Lung (tissue), 12 donors: Measurements from ENCODE around the gene UBQLNL. TPM values are rescaled to one million over a fixed set of nuclear protein-coding genes. Genes with fewer than 3 reads are reported as not detected.

ENCODE experiments used
- ATAC-seq: fragments of 200-7000 bp; cut with Tn5 transposase; one replicate; pipeline ENCODE4 v1.9.1; 2020; ENCODE audit warnings: moderate number of reproducible peaks; ENCODE audit not compliant: insufficient read depth, low FRiP score
- DNase-seq, 3 donors: peaks; one replicate each; pipeline ENCODE4 v3.0.0-alpha.2; 2013 to 2017
- H3K27ac ChIP-seq, 2 donors: one replicate each; pipeline ENCODE4 v1.5.1; 2013; ENCODE audit warnings: mild to moderate bottlenecking in 2 of 2, moderate library complexity in 2 of 2, control low read depth in 1 of 2, inconsistent platforms in 1 of 2, low read depth in 1 of 2, low read length in 1 of 2
- H3K27me3 ChIP-seq, 3 donors: one replicate each; pipeline ENCODE4 v1.5.1; 2013; ENCODE audit warnings: low read length in 2 of 3; ENCODE audit not compliant: control insufficient read depth in 3 of 3, insufficient read depth in 3 of 3
- H3K36me3 ChIP-seq, 4 donors: one replicate each; pipeline ENCODE4 v1.5.1; 2013; ENCODE audit warnings: low read length in 4 of 4, mild to moderate bottlenecking in 1 of 4, moderate library complexity in 1 of 4; ENCODE audit not compliant: control insufficient read depth in 4 of 4, insufficient read depth in 4 of 4
- H3K4me1 ChIP-seq, 5 donors: one replicate each; pipeline ENCODE4 v1.5.1; 2013; ENCODE audit warnings: low read length in 5 of 5, mild to moderate bottlenecking in 2 of 5, moderate library complexity in 1 of 5; ENCODE audit not compliant: control insufficient read depth in 5 of 5, insufficient read depth in 5 of 5
- H3K4me3 ChIP-seq: one replicate; pipeline ENCODE4 v1.5.1; 2013; ENCODE audit warnings: mild to moderate bottlenecking, control low read depth, moderate library complexity
- H3K9ac ChIP-seq, 2 donors: one replicate each; pipeline ENCODE4 v1.5.1; 2013; ENCODE audit warnings: low read length in 2 of 2, control low read depth in 1 of 2; ENCODE audit not compliant: insufficient read depth in 1 of 2
- H3K9me3 ChIP-seq, 4 donors: one replicate each; pipeline ENCODE4 v1.5.1; 2013; ENCODE audit warnings: low read length in 3 of 4, mild to moderate bottlenecking in 1 of 4, moderate library complexity in 1 of 4; ENCODE audit not compliant: control insufficient read depth in 4 of 4, insufficient read depth in 3 of 4
- CTCF ChIP-seq: IDR thresholded peaks from 2 replicates; pipeline ENCODE4 v1.5.1; 2012; ENCODE audit warnings: mild to moderate bottlenecking; ENCODE audit errors: control extremely low read depth, extremely low read depth
- WGBS, 2 donors: extraction: QIAGEN DNeasy Blood & Tissue Kit; methylation state at CpG; one replicate each; pipeline ENCODE4 v1.1.7; 2013; 5-methylcytosine and 5-hydroxymethylcytosine counted together
- polyA plus RNA-seq, 2 donors: library from polyadenylated mRNA; stranded (reverse); fragments of 200-250 nt; gene quantifications; one replicate each; pipeline ENCODE4 v1.2.1, GENCODE V29; 2013
- total RNA-seq, 2 donors: library from RNA; depleted of rRNA in 1 of 2; stranded (reverse); fragments of >200 nt in 1 of 2; gene quantifications; one replicate each; pipeline ENCODE4 v1.2.1, GENCODE V29; 2014 to 2021
- donor health status: control.
- donor health status: control.
- donor health status: Bipolar disorder and iron deficiency.
- donor health status: healthy.
- donor health status: DM: yes; HTN: yes; CAD: no.

The UBQLNL gene
- total and polyA plus RNA-seq, 4 donors = 0.16 to 0.85 (median 0.56) TPM

GRCh38 chr11:5548440-5548839, 31.9 kb upstream of the UBQLNL start, which contains the start of gene OR52H1:
Gene OR52H1, minus strand, starts transcription at chr11:5548540. Its CDS starts 3,035 bp downstream, at chr11:5545505.
- no peak for TF ChIP-seq CTCF
- 50 to 71% methylated on average over 1 of the region's 1 CpG for WGBS, 2 donors

GRCh38 chr11:5547982-5548381, 31.5 kb upstream of the UBQLNL start:
- Histone ChIP-seq H3K4me3 (no peak overlapping the region), H3K27me3 (no peaks in the 10 kb centered on the region), H3K36me3 (no peaks in the 10 kb centered on the region), H3K9ac (no peak overlapping the region), H3K9me3 (no peaks in the 10 kb centered on the region), H3K4me1 (no peaks in the 10 kb centered on the region), H3K27ac (no peak overlapping the region)
- DNase-seq (no peak), ATAC-seq (no peak)
- 92 to 97% methylated on average over 1 of the region's 1 CpG for WGBS, 2 donors
- TF ChIP-seq CTCF = no peak

More at GRCh38 chr11:5548440-5548839, 31.9 kb upstream of the UBQLNL start, which contains the start of gene OR52H1:
- no peaks in the 10 kb centered on the region for H3K4me1 ChIP-seq
- no peaks in the 10 kb centered on the region for H3K36me3 ChIP-seq
- no peaks in the 10 kb centered on the region for H3K27me3 ChIP-seq
- H3K9me3 ChIP-seq = no peaks in the 10 kb centered on the region
- no peak for DNase-seq
- ATAC-seq = no peak
- H3K9ac ChIP-seq = no peak within 1 kb of the TSS
- H3K27ac ChIP-seq = no peak within 1 kb of the TSS
- H3K4me3 ChIP-seq = no peak within 1 kb of the TSS

GRCh38 chr11:5546457-5546856, 30.0 kb upstream of the UBQLNL start:
- Histone ChIP-seq H3K36me3 (no peaks in the 10 kb centered on the region), H3K4me1 (no peaks in the 10 kb centered on the region), H3K27me3 (no peaks in the 10 kb centered on the region), H3K4me3 (no peak overlapping the region), H3K9me3 (no peaks in the 10 kb centered on the region), H3K9ac (no peak overlapping the region), H3K27ac (no peak overlapping the region)
- no peak for ATAC-seq
- WGBS, 2 donors = 91% methylated on average over 3 of the region's 3 CpGs
- no peak for DNase-seq
- TF ChIP-seq CTCF = no peak

- Histone ChIP-seq H3K4me3 (no peak overlapping the region), H3K9ac (no peak overlapping the region), H3K27me3 (no peaks in the 10 kb centered on the region), H3K36me3 (no peaks in the 10 kb centered on the region), H3K9me3 (no peaks in the 10 kb centered on the region), H3K4me1 (no peaks in the 10 kb centered on the region), H3K27ac (no peak overlapping the region)
- WGBS, 2 donors = 34 to 47% methylated on average over 1 of the region's 1 CpG
- no peak for DNase-seq
- no peak for TF ChIP-seq CTCF
- ATAC-seq = no peak
Measured at GRCh38 chr11:5541427-5541826, 24.9 kb upstream of the UBQLNL start.
